ENCODE data around the gene EFCAB5.

DNA sequence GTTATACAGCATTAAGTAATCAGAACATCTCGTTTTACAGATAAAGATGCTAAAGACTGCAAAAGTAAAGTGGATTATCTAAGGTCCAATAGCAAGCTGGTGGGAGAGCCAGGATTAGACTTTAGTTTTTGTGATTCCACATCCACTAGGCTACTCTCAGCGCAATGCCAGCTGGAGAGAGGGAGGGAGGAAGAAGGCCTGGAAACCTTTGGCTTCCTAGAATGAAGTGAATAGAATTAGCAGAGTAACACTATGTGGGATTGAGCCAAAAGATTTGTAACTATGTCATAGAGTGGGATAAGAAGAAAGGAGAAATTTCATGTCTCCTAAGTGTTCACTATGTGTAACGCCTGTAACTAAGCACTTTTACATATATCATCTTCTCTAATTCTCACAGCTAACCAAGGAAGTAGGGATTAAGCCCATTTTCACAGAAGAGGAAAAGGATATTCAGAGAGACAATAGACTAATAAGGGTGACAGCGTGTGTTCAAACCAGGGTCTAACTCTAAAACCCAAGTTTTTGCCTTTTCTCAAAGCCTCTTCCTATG lies 149.8 kb downstream of the EFCAB5 start:
- TF ChIP-seq BRCA1 (CRISPR knock-in tag; IDR thresholded peaks at IDR 0.05) (no peak), CTCF (CRISPR knock-in tag; IDR thresholded peaks at IDR 0.05) (no peak), MAX (IDR thresholded peaks at IDR 0.05) (no peak), ELK4 (CRISPR knock-in tag; IDR thresholded peaks at IDR 0.05; ENCODE audit: borderline replicate concordance) (no peak), TCF7L2 (IDR thresholded peaks at IDR 0.05; ENCODE audit: low read depth, low read length) (no peak), ETS1 (CRISPR knock-in tag; IDR thresholded peaks at IDR 0.05) (no peak), POLR2A (IDR thresholded peaks at IDR 0.05; ENCODE audit: insufficient read depth in 1 of 2, low read depth in 2 of 2, low read length in 2 of 2) (no peak), TEAD2 (CRISPR knock-in tag; IDR thresholded peaks at IDR 0.05) (no peak), SP2 (CRISPR knock-in tag; IDR thresholded peaks at IDR 0.05) (no peak), RXRA (CRISPR knock-in tag; IDR thresholded peaks at IDR 0.05) (no peak), MYNN (CRISPR knock-in tag; IDR thresholded peaks at IDR 0.05; ENCODE audit: low read depth) (no peak), ZNF841 (CRISPR knock-in tag; IDR thresholded peaks at IDR 0.05; ENCODE audit: borderline replicate concordance) (no peak), SP140L (CRISPR knock-in tag; IDR thresholded peaks at IDR 0.05; ENCODE audit: borderline replicate concordance) (no peak)
- TF ChIP-seq, protein P1, sequence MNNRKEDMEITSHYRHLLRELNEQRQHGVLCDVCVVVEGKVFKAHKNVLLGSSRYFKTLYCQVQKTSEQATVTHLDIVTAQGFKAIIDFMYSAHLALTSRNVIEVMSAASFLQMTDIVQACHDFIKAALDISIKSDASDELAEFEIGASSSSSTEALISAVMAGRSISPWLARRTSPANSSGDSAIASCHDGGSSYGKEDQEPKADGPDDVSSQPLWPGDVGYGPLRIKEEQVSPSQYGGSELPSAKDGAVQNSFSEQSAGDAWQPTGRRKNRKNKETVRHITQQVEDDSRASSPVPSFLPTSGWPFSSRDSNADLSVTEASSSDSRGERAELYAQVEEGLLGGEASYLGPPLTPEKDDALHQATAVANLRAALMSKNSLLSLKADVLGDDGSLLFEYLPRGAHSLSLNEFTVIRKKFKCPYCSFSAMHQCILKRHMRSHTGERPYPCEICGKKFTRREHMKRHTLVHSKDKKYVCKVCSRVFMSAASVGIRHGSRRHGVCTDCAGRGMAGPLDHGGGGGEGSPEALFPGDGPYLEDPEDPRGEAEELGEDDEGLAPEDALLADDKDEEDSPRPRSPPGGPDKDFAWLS (CRISPR knock-in tag; IDR thresholded peaks at IDR 0.05; ENCODE audit: borderline replicate concordance): no peak
